Measurements from ENCODE around the gene SMPDL3B. TPM values are rescaled to one million over a fixed set of nuclear protein-coding genes. Genes with fewer than 3 reads are reported as not detected.

Gene SMPDL3B
- total RNA-seq, 2 donors from 2014 or later, result 10.1 to 11.8 TPM

DNA sequence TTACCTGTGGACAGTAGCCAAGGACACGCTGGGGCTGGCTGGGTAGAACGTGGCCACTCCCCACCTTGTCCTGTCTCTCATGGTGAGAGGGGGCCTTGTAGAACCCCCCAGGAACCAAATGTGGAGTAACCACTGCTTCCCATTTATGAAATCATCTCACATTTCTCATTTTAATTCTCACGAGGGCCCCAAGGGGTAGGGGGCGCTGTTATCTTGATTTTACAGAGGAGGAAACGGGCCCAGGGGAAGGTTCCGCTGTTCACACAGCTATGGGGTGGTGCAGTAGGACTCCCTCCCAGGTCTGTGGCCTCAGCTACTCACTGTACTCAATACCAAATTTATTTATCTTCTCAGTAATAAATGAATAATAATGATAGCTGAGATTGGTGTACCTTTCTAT is 5.5 kb downstream of the SMPDL3B start:
- peak overlapping the region; percentile 72 for H3K27ac Mint-ChIP-seq
- Histone ChIP-seq H3K4me1 (ENCODE audit: control insufficient read depth, insufficient read depth, low read length) (no peaks in the 10 kb centered on the region), H3K9me3 (ENCODE audit: control insufficient read depth, low read length) (no peaks in the 10 kb centered on the region), H3K27ac (ENCODE audit: low read depth, low read length) (no peak overlapping the region), H3K36me3 (ENCODE audit: control insufficient read depth, insufficient read depth, low read length) (no peaks in the 10 kb centered on the region), H3K9ac (ENCODE audit: extremely low read depth, low read length, poor library complexity, severe bottlenecking) (no peak overlapping the region), H3K4me3 (ENCODE audit: low read length) (no peak overlapping the region), H3K27me3 (ENCODE audit: control insufficient read depth, insufficient read depth, low read length, poor library complexity, severe bottlenecking) (no peaks in the 10 kb centered on the region)
- WGBS, 2 experiments (ENCODE audit: insufficient coverage in 1 of 2, insufficient read length in 1 of 2), result 63 to 90% methylated on average over 2 to 6 of the region's 6 CpGs
- peaks cover 22% of the 10 kb centered on the region for H3K4me1 Mint-ChIP-seq
- TF ChIP-seq, protein P1, sequence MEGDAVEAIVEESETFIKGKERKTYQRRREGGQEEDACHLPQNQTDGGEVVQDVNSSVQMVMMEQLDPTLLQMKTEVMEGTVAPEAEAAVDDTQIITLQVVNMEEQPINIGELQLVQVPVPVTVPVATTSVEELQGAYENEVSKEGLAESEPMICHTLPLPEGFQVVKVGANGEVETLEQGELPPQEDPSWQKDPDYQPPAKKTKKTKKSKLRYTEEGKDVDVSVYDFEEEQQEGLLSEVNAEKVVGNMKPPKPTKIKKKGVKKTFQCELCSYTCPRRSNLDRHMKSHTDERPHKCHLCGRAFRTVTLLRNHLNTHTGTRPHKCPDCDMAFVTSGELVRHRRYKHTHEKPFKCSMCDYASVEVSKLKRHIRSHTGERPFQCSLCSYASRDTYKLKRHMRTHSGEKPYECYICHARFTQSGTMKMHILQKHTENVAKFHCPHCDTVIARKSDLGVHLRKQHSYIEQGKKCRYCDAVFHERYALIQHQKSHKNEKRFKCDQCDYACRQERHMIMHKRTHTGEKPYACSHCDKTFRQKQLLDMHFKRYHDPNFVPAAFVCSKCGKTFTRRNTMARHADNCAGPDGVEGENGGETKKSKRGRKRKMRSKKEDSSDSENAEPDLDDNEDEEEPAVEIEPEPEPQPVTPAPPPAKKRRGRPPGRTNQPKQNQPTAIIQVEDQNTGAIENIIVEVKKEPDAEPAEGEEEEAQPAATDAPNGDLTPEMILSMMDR (conservative IDR thresholded peaks at IDR 0.05), result peak; percentile 61
- no peaks in the 10 kb centered on the region for H3K9me3 Mint-ChIP-seq
- no peak overlapping the region for H3K4me3 Mint-ChIP-seq
- DNase-seq, result peak; percentile 84
- peaks cover 6% of the 10 kb centered on the region for H3K27me3 Mint-ChIP-seq (ENCODE audit: insufficient read depth)
- H3K36me3 Mint-ChIP-seq (ENCODE audit: low read depth), result peaks cover 3% of the 10 kb centered on the region

DNA sequence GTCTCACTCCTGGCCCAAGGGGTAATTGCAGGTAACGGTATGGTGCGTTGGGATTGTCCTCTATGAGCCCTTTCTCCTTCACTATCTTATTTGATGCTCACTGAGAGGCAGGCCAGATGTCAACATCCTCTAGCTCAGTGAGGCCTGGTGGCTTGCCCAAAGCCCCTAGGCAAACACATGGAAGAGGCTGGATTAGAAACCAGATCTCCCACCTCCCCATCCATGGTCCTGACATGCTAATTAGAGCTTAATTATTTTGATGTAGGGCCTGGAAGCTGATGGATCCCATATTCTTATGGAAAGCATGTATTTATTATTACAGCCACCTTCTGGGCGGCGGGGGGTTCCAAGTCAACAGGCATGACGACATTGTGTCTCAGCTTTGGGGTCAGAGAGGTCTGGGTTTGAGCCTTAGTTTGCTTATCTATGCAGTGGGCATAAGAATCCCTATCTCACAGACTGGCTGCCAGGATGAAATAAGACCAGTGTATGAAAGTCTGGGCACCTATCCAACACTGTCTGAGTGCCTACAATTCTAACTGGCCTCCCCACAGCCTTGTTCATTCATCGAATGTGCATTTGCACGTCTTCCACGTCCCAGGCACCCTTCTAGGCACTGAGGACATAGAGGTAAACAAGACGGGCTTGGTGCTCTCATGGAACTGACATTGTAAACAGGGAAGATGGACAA is 6.2 kb downstream of the SMPDL3B start:
- no peaks in the 10 kb centered on the region for H3K9me3 Mint-ChIP-seq
- peaks cover 3% of the 10 kb centered on the region for H3K36me3 Mint-ChIP-seq (ENCODE audit: low read depth)
- Histone ChIP-seq H3K27ac (ENCODE audit: low read depth, low read length) (no peak overlapping the region), H3K9ac (ENCODE audit: extremely low read depth, low read length, poor library complexity, severe bottlenecking) (no peak overlapping the region), H3K9me3 (ENCODE audit: control insufficient read depth, low read length) (no peaks in the 10 kb centered on the region), H3K27me3 (ENCODE audit: control insufficient read depth, insufficient read depth, low read length, poor library complexity, severe bottlenecking) (no peaks in the 10 kb centered on the region), H3K4me3 (ENCODE audit: low read length) (no peak overlapping the region), H3K4me1 (ENCODE audit: control insufficient read depth, insufficient read depth, low read length) (peaks cover 3% of the 10 kb centered on the region), H3K36me3 (ENCODE audit: control insufficient read depth, insufficient read depth, low read length) (no peaks in the 10 kb centered on the region)
- H3K4me1 Mint-ChIP-seq, result peaks cover 15% of the 10 kb centered on the region
- WGBS, 2 experiments (ENCODE audit: insufficient coverage in 1 of 2, insufficient read length in 1 of 2), result 94 to 99% methylated on average over 8 to 9 of the region's 9 CpGs
- no peak overlapping the region for H3K4me3 Mint-ChIP-seq
- H3K27me3 Mint-ChIP-seq (ENCODE audit: insufficient read depth), result no peaks in the 10 kb centered on the region
- no peak for DNase-seq
- TF ChIP-seq, protein P1 (conservative IDR thresholded peaks at IDR 0.05), result no peak
- no peak overlapping the region for H3K27ac Mint-ChIP-seq

DNA sequence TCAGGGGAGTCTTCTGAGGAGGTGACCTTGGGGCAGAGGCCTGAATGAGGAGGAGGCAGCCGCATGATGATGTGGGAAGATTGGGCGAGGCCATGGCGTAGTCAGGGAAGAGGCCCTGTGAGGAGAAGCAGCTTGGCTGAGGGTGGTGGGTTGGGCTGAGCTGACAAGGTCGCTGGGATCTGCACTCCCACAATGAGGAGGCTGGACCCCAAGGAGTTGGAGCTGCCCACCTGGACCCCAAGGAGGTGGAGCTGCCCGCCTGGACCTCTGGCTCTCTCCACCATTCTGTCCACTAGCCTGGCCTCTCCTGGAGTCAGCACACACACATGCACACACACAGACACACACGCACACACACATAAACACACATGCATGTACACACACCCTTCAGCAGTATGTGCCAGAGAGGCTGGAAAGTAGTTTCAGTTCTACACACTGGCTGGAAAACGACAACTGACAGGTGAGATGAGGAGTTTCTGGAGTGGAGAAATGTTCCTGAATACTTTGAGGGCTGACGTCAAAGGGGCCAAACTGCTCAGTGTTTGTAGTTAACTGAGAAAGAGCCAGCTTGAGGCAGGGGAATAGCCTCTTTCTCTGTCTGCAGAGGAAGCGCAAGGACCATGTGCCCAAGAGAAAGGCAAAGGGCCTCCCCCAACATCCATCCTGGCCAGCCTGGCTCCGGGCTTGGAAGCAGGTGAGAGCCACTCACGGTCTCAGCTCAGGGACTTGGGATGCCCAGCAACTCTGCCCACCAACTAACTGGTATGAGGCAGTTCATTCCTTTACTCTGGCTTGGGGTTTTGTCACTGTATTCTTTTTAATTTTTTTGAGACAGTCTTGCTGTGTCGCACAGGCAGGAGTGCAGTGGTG is 7.1 kb downstream of the SMPDL3B start:
- Mint-ChIP-seq H3K36me3 (ENCODE audit: low read depth) (peaks cover 6% of the 10 kb centered on the region), H3K27ac (no peak overlapping the region), H3K4me3 (no peak overlapping the region), H3K4me1 (peaks cover 15% of the 10 kb centered on the region), H3K9me3 (no peaks in the 10 kb centered on the region), H3K27me3 (ENCODE audit: insufficient read depth) (no peaks in the 10 kb centered on the region)
- Histone ChIP-seq H3K27me3 (ENCODE audit: control insufficient read depth, insufficient read depth, low read length, poor library complexity, severe bottlenecking) (no peaks in the 10 kb centered on the region), H3K4me1 (ENCODE audit: control insufficient read depth, insufficient read depth, low read length) (peaks cover 3% of the 10 kb centered on the region), H3K9ac (ENCODE audit: extremely low read depth, low read length, poor library complexity, severe bottlenecking) (no peak overlapping the region), H3K36me3 (ENCODE audit: control insufficient read depth, insufficient read depth, low read length) (no peaks in the 10 kb centered on the region), H3K9me3 (ENCODE audit: control insufficient read depth, low read length) (no peaks in the 10 kb centered on the region), H3K27ac (ENCODE audit: low read depth, low read length) (no peak overlapping the region), H3K4me3 (ENCODE audit: low read length) (no peak overlapping the region)
- no peak for DNase-seq
- TF ChIP-seq, protein P1 (conservative IDR thresholded peaks at IDR 0.05), result no peak
- WGBS, 2 experiments (ENCODE audit: insufficient coverage in 1 of 2, insufficient read length in 1 of 2), result 88 to 95% methylated on average over 8 to 12 of the region's 12 CpGs

Measured in endodermal cell (in vitro differentiated cells).